PC-9 (cell line): ENCODE results near the gene ADAR.

Source experiments
- EZH2 ChIP-seq: fragments of 200-600 bp; sonication (generic); IDR thresholded peaks from 2 replicates; pipeline ENCODE4 v1.8.0; 2017; ENCODE audit warnings: antibody characterized with exemption, low read depth
- TF ChIP-seq, protein P1 (sequence below): fragments of 200-600 bp; sonication (generic); conservative IDR thresholded peaks from 2 replicates; pipeline ENCODE4 v1.6.1; 2017; ENCODE audit warnings: mixed run types, antibody characterized with exemption, mild to moderate bottlenecking, moderate library complexity

- TF ChIP-seq, protein P1, sequence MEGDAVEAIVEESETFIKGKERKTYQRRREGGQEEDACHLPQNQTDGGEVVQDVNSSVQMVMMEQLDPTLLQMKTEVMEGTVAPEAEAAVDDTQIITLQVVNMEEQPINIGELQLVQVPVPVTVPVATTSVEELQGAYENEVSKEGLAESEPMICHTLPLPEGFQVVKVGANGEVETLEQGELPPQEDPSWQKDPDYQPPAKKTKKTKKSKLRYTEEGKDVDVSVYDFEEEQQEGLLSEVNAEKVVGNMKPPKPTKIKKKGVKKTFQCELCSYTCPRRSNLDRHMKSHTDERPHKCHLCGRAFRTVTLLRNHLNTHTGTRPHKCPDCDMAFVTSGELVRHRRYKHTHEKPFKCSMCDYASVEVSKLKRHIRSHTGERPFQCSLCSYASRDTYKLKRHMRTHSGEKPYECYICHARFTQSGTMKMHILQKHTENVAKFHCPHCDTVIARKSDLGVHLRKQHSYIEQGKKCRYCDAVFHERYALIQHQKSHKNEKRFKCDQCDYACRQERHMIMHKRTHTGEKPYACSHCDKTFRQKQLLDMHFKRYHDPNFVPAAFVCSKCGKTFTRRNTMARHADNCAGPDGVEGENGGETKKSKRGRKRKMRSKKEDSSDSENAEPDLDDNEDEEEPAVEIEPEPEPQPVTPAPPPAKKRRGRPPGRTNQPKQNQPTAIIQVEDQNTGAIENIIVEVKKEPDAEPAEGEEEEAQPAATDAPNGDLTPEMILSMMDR, result no peak
- no peak for TF ChIP-seq EZH2
Observed at GRCh38 chr1:154578058-154578418, 29.9 kb downstream of the ADAR start.
